Caco-2 (cell line): ENCODE data around the gene DPP9. TPM values are rescaled to one million over a fixed set of nuclear protein-coding genes. Genes with fewer than 3 reads are reported as not detected.

Source experiments
- BruUV-seq: library from RNA; stranded (reverse); fragments of 400-500 nt; replicated peaks from 2 replicates; lab custom pipeline; 2021; lab: Mats Ljungman, UMichigan
- CTCF ChIA-PET: fragments of 300-600 bp; sonication (Branson Sonifier 250); formaldehyde crosslinking; loops from one replicate; lab custom pipeline; 2022; ENCODE audit warnings: antibody characterized with exemption; lab: Charles Lee
- POLR2A ChIA-PET: fragments of 300-600 bp; sonication (Branson Sonifier 250); formaldehyde crosslinking; loops from one replicate; lab custom pipeline; 2022; ENCODE audit warnings: antibody characterized with exemption; lab: Charles Lee
- DNase-seq, 2 experiments: peaks; one replicate each; pipeline versions ENCODE4 v3.0.0 to v3.0.0-alpha.2; 2020 to 2022
- H3K27me3 ChIP-seq: replicated peaks from 2 replicates; pipeline ENCODE4 v1.6.0; 2011; ENCODE audit warnings: low read length; ENCODE audit not compliant: control insufficient read depth, insufficient read depth
- H3K36me3 ChIP-seq: 2 replicates; pipeline ENCODE4 v1.5.1; 2011; ENCODE audit warnings: low read length; ENCODE audit not compliant: control insufficient read depth, insufficient read depth
- H3K4me1 ChIP-seq: fragments of 250-450 bp; sonication (Bioruptor Pico); 2 replicates; pipeline ENCODE4 v1.5.1; 2020; ENCODE audit warnings: mild to moderate bottlenecking
- H3K4me3 ChIP-seq: 2 replicates; pipeline ENCODE4 v1.5.1; 2011; ENCODE audit warnings: low read depth, mild to moderate bottlenecking, control low read depth, low read length
- H3K9me3 ChIP-seq: fragments of 250-450 bp; sonication (Bioruptor Pico); 2 replicates; pipeline ENCODE4 v1.5.1; 2020; ENCODE audit warnings: mild to moderate bottlenecking, moderate library complexity
- H3K27ac Mint-ChIP-seq: one replicate; pipeline ENCODE4 v1.8.0; 2022; ENCODE audit warnings: mixed read lengths; ENCODE audit not compliant: unreplicated experiment
- H3K27me3 Mint-ChIP-seq: one replicate; pipeline ENCODE4 v1.8.0; 2022; ENCODE audit warnings: mixed read lengths; ENCODE audit not compliant: insufficient read depth, unreplicated experiment
- H3K36me3 Mint-ChIP-seq: one replicate; pipeline ENCODE4 v1.8.0; 2022; ENCODE audit warnings: mild to moderate bottlenecking, mixed read lengths; ENCODE audit not compliant: insufficient read depth, unreplicated experiment
- H3K4me1 Mint-ChIP-seq: one replicate; pipeline ENCODE4 v1.8.0; 2022; ENCODE audit warnings: low read depth, mixed read lengths; ENCODE audit not compliant: unreplicated experiment
- H3K4me3 Mint-ChIP-seq: one replicate; pipeline ENCODE4 v1.8.0; 2022; ENCODE audit warnings: mild to moderate bottlenecking, moderate library complexity, mixed read lengths; ENCODE audit not compliant: unreplicated experiment
- H3K9me3 Mint-ChIP-seq: one replicate; pipeline ENCODE4 v1.8.0; 2022; ENCODE audit warnings: mixed read lengths; ENCODE audit not compliant: unreplicated experiment
- CTCF ChIP-seq, 2 experiments: fragments of 200-600 bp in 1 of 2; IDR thresholded peaks; 1 replicate in 1 of 2; 2 replicates in 1 of 2; pipeline versions ENCODE4 v1.5.1 to v1.8.0; 2011 to 2022; ENCODE audit warnings: antibody characterized with exemption in 1 of 2, control low read depth in 1 of 2, inconsistent platforms in 1 of 2, low read depth in 1 of 2, low read length in 1 of 2, mild to moderate bottlenecking in 1 of 2, moderate library complexity in 1 of 2; ENCODE audit not compliant: insufficient read depth in 1 of 2, severe bottlenecking in 1 of 2, unreplicated experiment in 1 of 2
- intact Hi-C: fragments of 100-400 bp; cut with micrococcal nuclease; formaldehyde crosslinking; loops from one replicate; pipeline ENCODE4 v1.10.0; 2022; ENCODE audit not compliant: unreplicated experiment
- total RNA-seq: library from RNA; stranded (reverse); gene quantifications from 2 replicates; pipeline ENCODE4 v1.2.3, GENCODE V29; 2022

Gene DPP9
- total RNA-seq, 1 experiment from 2014 or later: 63.2 TPM

- ChIA-PET CTCF (no interaction called here), POLR2A (no interaction called here)
- H3K27me3 Mint-ChIP-seq: no peaks in the 10 kb centered on the region
- TF ChIP-seq CTCF (IDR thresholded peaks at IDR 0.05; ENCODE audit: insufficient read depth in 1 of 2, low read depth in 1 of 2, low read length in 1 of 2, severe bottlenecking in 1 of 2, unreplicated experiment in 1 of 2): no peak
- intact Hi-C loops: no loop called here
- Histone ChIP-seq H3K4me1 (peaks cover 13% of the 10 kb centered on the region), H3K9me3 (no peaks in the 10 kb centered on the region), H3K27me3 (no peaks in the 10 kb centered on the region), H3K4me3 (no peak overlapping the region), H3K36me3 (no peaks in the 10 kb centered on the region; the same call in 1 of the 2 replicates)
- no peak overlapping the region for H3K4me3 Mint-ChIP-seq
- H3K4me1 Mint-ChIP-seq: no peaks in the 10 kb centered on the region
- H3K27ac Mint-ChIP-seq: no peak overlapping the region
- no peaks in the 10 kb centered on the region for H3K9me3 Mint-ChIP-seq
- peaks cover 44% of the 10 kb centered on the region for H3K36me3 Mint-ChIP-seq
- DNase-seq: no peak
- BruUV-seq: no TSS peak
Observed at GRCh38 chr19:4704317-4704673, 19.3 kb downstream of the DPP9 start.

- Mint-ChIP-seq H3K9me3 (no peaks in the 10 kb centered on the region), H3K36me3 (peaks cover 39% of the 10 kb centered on the region), H3K27me3 (no peaks in the 10 kb centered on the region), H3K4me3 (no peak overlapping the region), H3K4me1 (no peaks in the 10 kb centered on the region), H3K27ac (peak overlapping the region; percentile 43)
- ChIA-PET CTCF (no interaction called here), POLR2A (no interaction called here)
- no peak for TF ChIP-seq CTCF (IDR thresholded peaks at IDR 0.05; ENCODE audit: insufficient read depth in 1 of 2, low read depth in 1 of 2, low read length in 1 of 2, severe bottlenecking in 1 of 2, unreplicated experiment in 1 of 2)
- Histone ChIP-seq H3K4me3 (no peak overlapping the region), H3K36me3 (no peaks in the 10 kb centered on the region; the same call in 1 of the 2 replicates), H3K4me1 (peaks cover 13% of the 10 kb centered on the region), H3K27me3 (no peaks in the 10 kb centered on the region), H3K9me3 (no peaks in the 10 kb centered on the region)
- intact Hi-C loops: no loop called here
- BruUV-seq: no TSS peak
- DNase-seq: no peak
Observed at GRCh38 chr19:4703671-4704316, 19.8 kb downstream of the DPP9 start.

- Mint-ChIP-seq H3K27ac (no peak overlapping the region), H3K4me3 (no peak overlapping the region), H3K27me3 (no peaks in the 10 kb centered on the region), H3K4me1 (no peaks in the 10 kb centered on the region), H3K9me3 (no peaks in the 10 kb centered on the region), H3K36me3 (peaks cover 43% of the 10 kb centered on the region)
- ChIA-PET CTCF (no interaction called here), POLR2A (no interaction called here)
- peaks cover 13% of the 10 kb centered on the region for H3K4me1 ChIP-seq
- peaks cover under 1% of the 10 kb centered on the region for H3K36me3 ChIP-seq
- DNase-seq: no peak
- TF ChIP-seq CTCF (IDR thresholded peaks at IDR 0.05; ENCODE audit: insufficient read depth in 1 of 2, low read depth in 1 of 2, low read length in 1 of 2, severe bottlenecking in 1 of 2, unreplicated experiment in 1 of 2): no peak
- no peak overlapping the region for H3K4me3 ChIP-seq
- H3K9me3 ChIP-seq: no peaks in the 10 kb centered on the region
- H3K27me3 ChIP-seq: no peaks in the 10 kb centered on the region
- intact Hi-C loops: no loop called here
- BruUV-seq: no TSS peak
Observed at GRCh38 chr19:4702764-4703163, 20.9 kb downstream of the DPP9 start.
